Bronchial epithelial cell (primary cell): Measurements from ENCODE around the gene NECAB2. TPM values are rescaled to one million over a fixed set of nuclear protein-coding genes. Genes with fewer than 3 reads are reported as not detected.

Experiments
- DNase-seq: peaks from one replicate; pipeline ENCODE4 v3.0.0-alpha.2; 2010; ENCODE audit warnings: low read depth
- FAIRE-seq: peaks from 2 replicates; lab custom pipeline; 2011; peaks lifted over from hg19 to GRCh38; lab: Jason Lieb, UNC
- H3K27me3 ChIP-seq: 2 replicates; pipeline ENCODE4 v1.5.1; 2011; ENCODE audit warnings: low read length; ENCODE audit not compliant: control insufficient read depth, insufficient read depth
- H3K36me3 ChIP-seq: 2 replicates; pipeline ENCODE4 v1.5.1; 2011; ENCODE audit warnings: low read length; ENCODE audit not compliant: control insufficient read depth, insufficient read depth
- H3K4me3 ChIP-seq: 2 replicates; pipeline ENCODE4 v1.5.1; 2011; ENCODE audit warnings: mild to moderate bottlenecking, low read depth, low read length, control low read depth
- total RNA-seq: library from RNA; depleted of rRNA; stranded (reverse); fragments of >200 nt; gene quantifications from 2 replicates; pipeline ENCODE4 v1.2.1, GENCODE V29; 2014
- TF ChIP-seq, protein P1 (sequence below): IDR thresholded peaks from 2 replicates; pipeline ENCODE4 v1.5.1; 2011; ENCODE audit warnings: mild to moderate bottlenecking, moderate library complexity, low read length, control low read depth, inconsistent platforms; ENCODE audit not compliant: insufficient read depth, severe bottlenecking

Gene NECAB2
- total RNA-seq, 1 donor from 2014 or later: not detected

DNA sequence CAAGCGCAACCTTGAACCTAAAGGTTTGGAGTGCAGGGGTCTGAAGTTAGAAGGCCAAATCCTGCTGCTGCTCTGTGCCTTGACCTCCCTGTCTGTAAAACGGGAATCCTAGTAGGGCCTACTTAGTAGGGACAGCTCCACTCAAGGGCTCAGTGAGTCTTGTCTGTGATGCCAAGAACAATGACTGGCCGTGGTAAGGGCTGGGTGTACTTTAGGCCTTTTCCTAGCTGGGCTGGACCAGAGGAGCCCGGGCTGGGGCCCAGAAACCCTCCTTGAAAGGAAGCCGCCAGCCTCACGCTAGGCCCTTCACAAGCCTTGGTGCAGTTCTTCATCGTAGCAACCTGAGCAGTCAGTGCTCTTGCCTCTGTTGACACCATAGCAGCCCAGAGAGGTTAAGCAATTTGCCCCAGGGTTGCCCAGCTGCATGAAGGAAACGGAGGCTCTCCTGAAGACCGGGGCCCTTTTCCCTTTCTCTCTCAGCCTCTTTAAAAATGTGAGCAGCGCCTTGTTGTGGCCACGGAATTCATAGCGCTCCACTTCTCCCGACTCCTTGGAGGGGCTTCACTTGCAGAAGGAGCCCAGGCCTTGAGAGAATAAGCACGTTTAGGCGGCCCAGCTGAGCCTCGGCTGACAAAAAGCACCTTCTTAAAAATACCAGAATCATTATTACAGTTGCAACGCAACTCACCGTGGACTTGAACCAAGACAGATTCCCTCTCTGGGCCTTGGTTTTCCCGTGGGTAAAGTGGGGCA lies 4.4 kb downstream of the NECAB2 start:
- DNase-seq (no peak), FAIRE-seq (no peak)
- H3K4me3 ChIP-seq: no peak overlapping the region
- no peaks in the 10 kb centered on the region for H3K36me3 ChIP-seq
- TF ChIP-seq, protein P1, sequence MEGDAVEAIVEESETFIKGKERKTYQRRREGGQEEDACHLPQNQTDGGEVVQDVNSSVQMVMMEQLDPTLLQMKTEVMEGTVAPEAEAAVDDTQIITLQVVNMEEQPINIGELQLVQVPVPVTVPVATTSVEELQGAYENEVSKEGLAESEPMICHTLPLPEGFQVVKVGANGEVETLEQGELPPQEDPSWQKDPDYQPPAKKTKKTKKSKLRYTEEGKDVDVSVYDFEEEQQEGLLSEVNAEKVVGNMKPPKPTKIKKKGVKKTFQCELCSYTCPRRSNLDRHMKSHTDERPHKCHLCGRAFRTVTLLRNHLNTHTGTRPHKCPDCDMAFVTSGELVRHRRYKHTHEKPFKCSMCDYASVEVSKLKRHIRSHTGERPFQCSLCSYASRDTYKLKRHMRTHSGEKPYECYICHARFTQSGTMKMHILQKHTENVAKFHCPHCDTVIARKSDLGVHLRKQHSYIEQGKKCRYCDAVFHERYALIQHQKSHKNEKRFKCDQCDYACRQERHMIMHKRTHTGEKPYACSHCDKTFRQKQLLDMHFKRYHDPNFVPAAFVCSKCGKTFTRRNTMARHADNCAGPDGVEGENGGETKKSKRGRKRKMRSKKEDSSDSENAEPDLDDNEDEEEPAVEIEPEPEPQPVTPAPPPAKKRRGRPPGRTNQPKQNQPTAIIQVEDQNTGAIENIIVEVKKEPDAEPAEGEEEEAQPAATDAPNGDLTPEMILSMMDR: no peak
- H3K27me3 ChIP-seq: peaks cover 10% of the 10 kb centered on the region

DNA sequence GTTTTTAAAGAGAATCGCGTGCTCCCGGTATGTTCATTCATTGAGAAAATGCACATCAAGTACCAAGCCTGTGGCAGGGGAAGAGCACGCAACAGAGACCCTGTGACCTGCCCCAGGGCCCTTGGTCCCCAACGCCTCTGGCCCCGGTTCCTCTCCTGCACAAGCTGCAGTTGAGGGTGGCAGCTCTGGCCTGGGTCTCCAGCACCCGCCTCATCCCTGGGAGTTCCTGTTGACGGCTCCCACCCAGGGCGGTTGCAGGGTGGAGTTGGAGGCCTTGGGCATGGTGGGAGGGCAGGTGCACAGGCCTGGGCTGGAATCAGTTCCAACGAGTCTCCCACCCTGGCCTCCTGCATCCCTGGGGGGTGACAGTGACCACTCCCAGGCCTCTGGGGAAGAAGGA lies 5.0 kb downstream of the NECAB2 start:
- DNase-seq: no peak
- TF ChIP-seq, protein P1: no peak
- no peak for FAIRE-seq
- Histone ChIP-seq H3K4me3 (no peak overlapping the region), H3K36me3 (no peaks in the 10 kb centered on the region), H3K27me3 (peaks cover 10% of the 10 kb centered on the region)

DNA sequence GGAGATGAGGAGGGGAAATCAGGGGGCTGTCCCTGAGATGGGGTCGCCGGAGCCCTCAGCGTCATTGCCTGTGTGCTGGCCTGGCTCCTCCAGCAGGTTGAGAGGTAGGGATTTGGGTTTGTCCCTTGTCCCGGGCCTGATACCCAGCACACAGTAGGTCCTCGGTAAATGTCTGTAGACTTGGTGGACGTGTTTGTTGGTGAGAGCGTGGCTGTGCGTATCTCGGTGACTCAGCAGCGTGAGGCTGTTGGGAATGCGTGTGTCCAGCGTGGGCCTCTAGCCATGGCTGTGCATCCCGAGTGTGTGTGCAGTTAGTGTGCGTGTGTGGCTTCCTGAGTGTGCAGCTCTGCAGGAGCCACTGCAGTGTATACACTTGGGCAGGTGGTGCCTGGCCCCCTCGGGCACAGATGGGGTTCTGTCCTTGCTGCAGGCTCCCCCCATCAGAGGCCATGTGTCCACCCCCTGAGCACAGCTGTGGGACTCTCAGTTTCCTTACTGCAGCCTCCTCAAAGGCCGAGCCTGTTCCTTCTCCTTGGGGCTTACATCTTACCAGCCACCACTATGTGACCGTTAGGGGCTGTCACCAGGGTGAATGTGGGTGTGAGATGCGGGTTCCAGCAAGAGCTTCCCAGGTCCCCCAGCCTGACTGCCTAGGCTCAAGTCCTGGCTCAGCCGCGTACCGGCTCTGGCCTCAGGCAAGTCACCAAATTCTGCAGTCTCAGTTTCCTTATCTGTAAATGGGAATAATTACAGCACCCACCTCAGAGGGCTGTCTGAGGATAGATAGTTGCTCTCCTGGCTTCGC lies 5.7 kb downstream of the NECAB2 start:
- TF ChIP-seq, protein P1: no peak
- peaks cover 10% of the 10 kb centered on the region for H3K27me3 ChIP-seq
- no peak overlapping the region for H3K4me3 ChIP-seq
- FAIRE-seq (no peak), DNase-seq (no peak)
- H3K36me3 ChIP-seq: no peaks in the 10 kb centered on the region

DNA sequence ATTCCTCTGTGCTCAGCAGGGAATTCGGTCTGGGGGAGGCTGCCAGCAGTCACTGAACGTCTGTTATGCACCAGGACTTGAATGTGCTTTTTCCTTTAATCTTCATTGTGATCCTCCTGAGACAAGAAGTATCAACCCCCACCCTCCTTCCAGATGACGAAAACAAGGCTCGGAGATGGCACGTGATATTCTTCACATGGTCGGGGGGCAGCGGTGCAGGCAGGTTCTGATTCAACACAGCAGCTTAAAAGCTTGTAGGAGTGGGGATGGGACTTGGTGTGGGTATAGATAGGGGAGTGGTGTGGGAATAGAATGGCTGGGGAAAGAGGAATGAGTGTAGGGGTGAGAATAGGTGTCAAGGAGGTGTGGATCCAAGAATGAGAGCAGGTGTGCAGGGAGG lies 6.4 kb downstream of the NECAB2 start:
- H3K4me3 ChIP-seq: no peak overlapping the region
- no peak for DNase-seq
- FAIRE-seq: no peak
- peaks cover 6% of the 10 kb centered on the region for H3K27me3 ChIP-seq
- TF ChIP-seq, protein P1: no peak
- H3K36me3 ChIP-seq: no peaks in the 10 kb centered on the region

DNA sequence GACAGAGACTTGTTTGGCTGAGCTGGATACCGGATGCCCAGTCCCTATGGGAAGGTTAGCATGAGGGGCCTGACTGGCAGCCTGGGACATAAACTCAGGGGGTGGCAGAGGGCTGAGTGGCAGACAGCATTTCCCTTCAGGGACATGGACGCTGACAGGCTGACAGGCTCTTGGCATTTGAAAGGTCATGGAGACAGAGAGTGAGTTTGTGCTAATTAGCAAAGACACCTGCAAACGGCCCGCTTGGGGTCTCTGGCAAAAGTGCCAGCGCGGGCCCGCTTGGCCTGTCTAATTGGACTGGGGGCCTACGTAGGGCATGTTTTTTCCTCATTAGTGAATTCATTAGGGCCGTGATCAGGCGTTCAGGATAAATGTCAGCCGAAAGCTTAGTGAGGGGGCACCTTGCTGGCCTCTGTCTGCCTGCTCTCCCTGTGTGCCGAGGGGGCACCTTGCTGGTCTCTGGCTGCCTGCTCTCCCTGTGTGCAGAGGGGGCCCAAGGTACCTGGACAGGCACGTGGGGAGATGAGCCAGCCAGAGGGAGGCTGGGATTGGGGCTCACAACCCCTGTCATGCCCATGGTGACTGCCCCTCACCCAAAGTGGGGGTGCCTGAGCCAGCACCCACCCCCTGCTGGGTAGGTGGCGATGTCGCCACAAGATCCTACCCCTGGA lies 7.7 kb downstream of the NECAB2 start:
- Histone ChIP-seq H3K36me3 (no peaks in the 10 kb centered on the region), H3K27me3 (peaks cover 2% of the 10 kb centered on the region), H3K4me3 (no peak overlapping the region)
- TF ChIP-seq, protein P1: no peak
- no peak for FAIRE-seq
- DNase-seq: no peak
